GM12874 (cell line): ENCODE measurements around the gene HIVEP3.

Experiments used
- CTCF ChIP-seq: IDR thresholded peaks from 2 replicates; pipeline ENCODE4 v1.5.1; 2011; ENCODE audit warnings: low read depth, mild to moderate bottlenecking, control low read depth, low read length, moderate library complexity; ENCODE audit not compliant: insufficient read depth

The HIVEP3 gene

GRCh38 chr1:41674522-41674921 is 244.2 kb downstream of the HIVEP3 start:
- TF ChIP-seq CTCF: no peak

- TF ChIP-seq CTCF: no peak
These were observed 244.9 kb downstream of the HIVEP3 start for GRCh38 chr1:41673806-41674205.

- TF ChIP-seq CTCF: no peak
These were observed 245.3 kb downstream of the HIVEP3 start for GRCh38 chr1:41673378-41673777.

GRCh38 chr1:41672641-41673361 is 245.9 kb downstream of the HIVEP3 start:
- TF ChIP-seq CTCF: no peak

GRCh38 chr1:41672173-41672572 is 246.5 kb downstream of the HIVEP3 start:
- TF ChIP-seq CTCF: no peak

- TF ChIP-seq CTCF: no peak
These were observed 247.5 kb downstream of the HIVEP3 start for GRCh38 chr1:41671116-41671755.

- no peak for TF ChIP-seq CTCF
These were observed 248.3 kb downstream of the HIVEP3 start for GRCh38 chr1:41670217-41670957.
